Hepatocyte (in vitro differentiated cells): ENCODE measurements around the gene TTC34. TPM values are rescaled to one million over a fixed set of nuclear protein-coding genes. Genes with fewer than 3 reads are reported as not detected.

Experiments
- DNase-seq: peaks from one replicate; pipeline ENCODE4 v3.0.0-alpha.2; 2016; ENCODE audit warnings: low spot score
- H2AFZ ChIP-seq: fragments of 200-600 bp; sonication (generic); 2 replicates; pipeline ENCODE4 v1.6.0; 2016; ENCODE audit warnings: antibody characterized with exemption, mild to moderate bottlenecking
- H3K27ac ChIP-seq: fragments of 200-600 bp; sonication (generic); 2 replicates; pipeline ENCODE4 v1.5.1; 2016; ENCODE audit warnings: mild to moderate bottlenecking
- H3K27me3 ChIP-seq: fragments of 200-600 bp; sonication (generic); 2 replicates; pipeline ENCODE4 v1.6.1; 2016
- H3K36me3 ChIP-seq: fragments of 200-600 bp; sonication (generic); replicated peaks from 2 replicates; pipeline ENCODE4 v1.5.1; 2016; ENCODE audit warnings: low read depth; ENCODE audit not compliant: insufficient read depth
- H3K4me1 ChIP-seq: fragments of 200-600 bp; sonication (generic); 2 replicates; pipeline ENCODE4 v1.5.1; 2016; ENCODE audit warnings: mild to moderate bottlenecking, moderate library complexity; ENCODE audit not compliant: insufficient read depth
- H3K4me2 ChIP-seq: fragments of 200-600 bp; sonication (generic); 2 replicates; pipeline ENCODE4 v1.6.0; 2016
- H3K4me3 ChIP-seq: fragments of 200-600 bp; sonication (generic); 2 replicates; pipeline ENCODE4 v1.5.1; 2016; ENCODE audit warnings: mild to moderate bottlenecking
- H3K79me2 ChIP-seq: fragments of 200-600 bp; sonication (generic); 2 replicates; pipeline ENCODE4 v1.6.0; 2017; ENCODE audit warnings: mild to moderate bottlenecking
- H3K9me2 ChIP-seq: fragments of 200-600 bp; sonication (generic); replicated peaks from 2 replicates; pipeline ENCODE4 v1.6.0; 2017; ENCODE audit warnings: mild to moderate bottlenecking; ENCODE audit not compliant: insufficient read depth
- H3K9me3 ChIP-seq: fragments of 200-600 bp; sonication (generic); 2 replicates; pipeline ENCODE4 v1.5.1; 2016; ENCODE audit warnings: low read depth, mild to moderate bottlenecking
- H4K20me1 ChIP-seq: fragments of 200-600 bp; sonication (generic); 2 replicates; pipeline ENCODE4 v1.6.0; 2016; ENCODE audit warnings: mild to moderate bottlenecking; ENCODE audit not compliant: insufficient read depth, poor library complexity, severe bottlenecking
- CTCF ChIP-seq: fragments of 200-600 bp; sonication (generic); IDR thresholded peaks from 2 replicates; pipeline ENCODE4 v1.5.1; 2016; ENCODE audit warnings: antibody characterized with exemption, mild to moderate bottlenecking; ENCODE audit not compliant: poor library complexity
- EZH2 ChIP-seq: fragments of 200-600 bp; sonication (generic); IDR thresholded peaks from 2 replicates; pipeline ENCODE4 v1.6.1; 2016; ENCODE audit warnings: antibody characterized with exemption, mild to moderate bottlenecking, borderline replicate concordance
- EZH2phosphoT487 ChIP-seq: fragments of 200-600 bp; sonication (generic); IDR thresholded peaks from one replicate; pipeline ENCODE4 v1.6.1; 2018; ENCODE audit warnings: antibody characterized with exemption, mild to moderate bottlenecking, low read depth, moderate library complexity; ENCODE audit not compliant: unreplicated experiment, severe bottlenecking
- WGBS: methylation state at CpG from one replicate; pipeline ENCODE4 v1.1.6; 2016; ENCODE audit warnings: low lambda C conversion rate; ENCODE audit errors: missing lambda C conversion rate; 5-methylcytosine and 5-hydroxymethylcytosine counted together
- polyA plus RNA-seq: library from polyadenylated mRNA; unstranded; fragments of >200 nt; fragmentation: Nextera tagmentation; extraction: Ambion mirVana; gene quantifications from 2 replicates; pipeline ENCODE4 v1.2.1, GENCODE V29; 2016
- total RNA-seq: library from RNA; depleted of rRNA; stranded (reverse); fragments of >200 nt; gene quantifications from 2 replicates; pipeline ENCODE4 v1.2.3, GENCODE V29; 2014

The TTC34 gene
- total and polyA plus RNA-seq, 2 experiments from 2014 or later = 0.13 to 0.33 TPM

GRCh38 chr1:2611031-2611501 is 190.4 kb downstream of the TTC34 start:
- WGBS = 10% methylated on average over 23 of the region's 24 CpGs
- Histone ChIP-seq H4K20me1 (no peaks in the 10 kb centered on the region), H3K9me3 (no peaks in the 10 kb centered on the region), H3K4me1 (peaks cover 4% of the 10 kb centered on the region), H3K4me3 (no peak overlapping the region), H3K79me2 (no peaks in the 10 kb centered on the region), H3K9me2 (no peaks in the 10 kb centered on the region), H3K27ac (no peak overlapping the region), H2AFZ (peak overlapping the region; percentile 43), H3K36me3 (no peaks in the 10 kb centered on the region), H3K4me2 (peak overlapping the region; percentile 47), H3K27me3 (no peaks in the 10 kb centered on the region)
- peak; percentile 78 for DNase-seq
- TF ChIP-seq CTCF = no peak
- TF ChIP-seq EZH2 = no peak
- no peak for TF ChIP-seq EZH2phosphoT487

- H3K4me3 ChIP-seq = no peak overlapping the region
Observed at GRCh38 chr1:2610036-2610959, 191.2 kb downstream of the TTC34 start.

GRCh38 chr1:2609319-2610035 is 192.0 kb downstream of the TTC34 start:
- no peak for DNase-seq
- peaks cover 4% of the 10 kb centered on the region for H3K4me1 ChIP-seq
- H3K79me2 ChIP-seq = no peaks in the 10 kb centered on the region
- WGBS = 92% methylated on average over 34 of the region's 34 CpGs
- no peak overlapping the region for H3K4me2 ChIP-seq
- no peak for TF ChIP-seq CTCF
- no peak for TF ChIP-seq EZH2
- no peak for TF ChIP-seq EZH2phosphoT487
- H3K27me3 ChIP-seq = no peaks in the 10 kb centered on the region
- H3K9me2 ChIP-seq = no peaks in the 10 kb centered on the region
- H2AFZ ChIP-seq = no peak overlapping the region
- no peaks in the 10 kb centered on the region for H3K36me3 ChIP-seq
- H3K4me3 ChIP-seq = no peak overlapping the region
- no peaks in the 10 kb centered on the region for H3K9me3 ChIP-seq
- no peaks in the 10 kb centered on the region for H4K20me1 ChIP-seq
- H3K27ac ChIP-seq = no peak overlapping the region

More at GRCh38 chr1:2610036-2610959, 191.2 kb downstream of the TTC34 start:
- no peak for DNase-seq
- Histone ChIP-seq H3K9me3 (no peaks in the 10 kb centered on the region), H3K27ac (no peak overlapping the region), H3K79me2 (no peaks in the 10 kb centered on the region), H2AFZ (peak overlapping the region; percentile 43), H3K36me3 (no peaks in the 10 kb centered on the region), H4K20me1 (no peaks in the 10 kb centered on the region), H3K9me2 (no peaks in the 10 kb centered on the region), H3K4me1 (peaks cover 4% of the 10 kb centered on the region), H3K4me2 (peak overlapping the region; percentile 47), H3K27me3 (no peaks in the 10 kb centered on the region)
- TF ChIP-seq CTCF (no peak), EZH2phosphoT487 (no peak), EZH2 (no peak)
- 86% methylated on average over 21 of the region's 21 CpGs for WGBS
